RWPE2 (cell line): ENCODE measurements around the gene ADAMTS17.

Experiments
- ATAC-seq: fragments of 200-7000 bp; cut with Tn5 transposase; 3 replicates; pipeline ENCODE4 v1.9.1; 2021; ENCODE audit warnings: low read depth
- DNase-seq: peaks from one replicate; pipeline ENCODE4 v3.0.0-alpha.2; 2020; ENCODE audit warnings: low spot score
- H3K27ac ChIP-seq: fragments of 450-650 bp; 2 replicates; pipeline ENCODE4 v1.5.1; 2017; ENCODE audit warnings: mild to moderate bottlenecking; ENCODE audit not compliant: poor library complexity, severe bottlenecking
- H3K27me3 ChIP-seq: fragments of 250-450 bp; sonication (Bioruptor Pico); 2 replicates; pipeline ENCODE4 v1.5.1; 2021; ENCODE audit warnings: mild to moderate bottlenecking, moderate library complexity; ENCODE audit not compliant: insufficient read depth, poor library complexity, severe bottlenecking
- H3K36me3 ChIP-seq: fragments of 250-450 bp; sonication (Bioruptor Pico); 2 replicates; pipeline ENCODE4 v1.5.1; 2020; ENCODE audit warnings: low read depth, mild to moderate bottlenecking, moderate library complexity
- H3K4me1 ChIP-seq: fragments of 250-450 bp; sonication (Bioruptor Pico); 2 replicates; pipeline ENCODE4 v1.5.1; 2021; ENCODE audit warnings: mild to moderate bottlenecking, moderate library complexity; ENCODE audit not compliant: insufficient read depth, poor library complexity, severe bottlenecking
- H3K4me3 ChIP-seq: fragments of 250-450 bp; sonication (Bioruptor Pico); 2 replicates; pipeline ENCODE4 v1.5.1; 2021; ENCODE audit warnings: mild to moderate bottlenecking, moderate library complexity; ENCODE audit not compliant: severe bottlenecking
- H3K9me3 ChIP-seq: fragments of 250-450 bp; sonication (Bioruptor Pico); 2 replicates; pipeline ENCODE4 v1.5.1; 2021; ENCODE audit warnings: mild to moderate bottlenecking, moderate library complexity; ENCODE audit not compliant: severe bottlenecking
- TF ChIP-seq, protein P1 (sequence below): fragments of 450-650 bp; IDR thresholded peaks from one replicate; pipeline ENCODE4 v1.5.1; 2017; ENCODE audit warnings: mild to moderate bottlenecking, moderate library complexity; ENCODE audit not compliant: poor library complexity, severe bottlenecking

The ADAMTS17 gene

DNA sequence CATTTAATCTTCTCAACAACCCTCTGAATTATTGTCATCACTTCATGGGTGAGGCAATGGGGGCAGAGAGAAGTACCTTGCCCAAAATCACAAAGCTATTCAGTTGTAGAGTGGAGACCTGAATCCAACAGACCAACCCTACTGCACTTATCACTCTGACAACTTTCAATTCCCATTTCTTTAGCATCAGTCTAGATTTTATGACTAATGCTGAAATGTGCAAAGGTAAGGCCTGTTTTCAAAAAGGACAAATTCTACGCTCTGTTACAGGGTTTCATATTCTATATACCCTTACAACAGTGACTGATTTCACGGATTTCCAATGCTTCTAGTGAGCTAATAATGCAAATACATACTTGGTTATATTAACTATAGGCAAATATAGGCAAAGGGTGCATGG lies 286.0 kb downstream of the ADAMTS17 start:
- no peak for ATAC-seq

GRCh38 chr15:100054539-100054938 lies 287.2 kb downstream of the ADAMTS17 start:
- Histone ChIP-seq H3K4me1 (peaks cover 1% of the 10 kb centered on the region), H3K27me3 (no peaks in the 10 kb centered on the region), H3K36me3 (no peaks in the 10 kb centered on the region), H3K4me3 (no peak overlapping the region), H3K9me3 (no peaks in the 10 kb centered on the region), H3K27ac (no peak overlapping the region)
- DNase-seq (peak; percentile 38), ATAC-seq (no peak)
- TF ChIP-seq, protein P1, sequence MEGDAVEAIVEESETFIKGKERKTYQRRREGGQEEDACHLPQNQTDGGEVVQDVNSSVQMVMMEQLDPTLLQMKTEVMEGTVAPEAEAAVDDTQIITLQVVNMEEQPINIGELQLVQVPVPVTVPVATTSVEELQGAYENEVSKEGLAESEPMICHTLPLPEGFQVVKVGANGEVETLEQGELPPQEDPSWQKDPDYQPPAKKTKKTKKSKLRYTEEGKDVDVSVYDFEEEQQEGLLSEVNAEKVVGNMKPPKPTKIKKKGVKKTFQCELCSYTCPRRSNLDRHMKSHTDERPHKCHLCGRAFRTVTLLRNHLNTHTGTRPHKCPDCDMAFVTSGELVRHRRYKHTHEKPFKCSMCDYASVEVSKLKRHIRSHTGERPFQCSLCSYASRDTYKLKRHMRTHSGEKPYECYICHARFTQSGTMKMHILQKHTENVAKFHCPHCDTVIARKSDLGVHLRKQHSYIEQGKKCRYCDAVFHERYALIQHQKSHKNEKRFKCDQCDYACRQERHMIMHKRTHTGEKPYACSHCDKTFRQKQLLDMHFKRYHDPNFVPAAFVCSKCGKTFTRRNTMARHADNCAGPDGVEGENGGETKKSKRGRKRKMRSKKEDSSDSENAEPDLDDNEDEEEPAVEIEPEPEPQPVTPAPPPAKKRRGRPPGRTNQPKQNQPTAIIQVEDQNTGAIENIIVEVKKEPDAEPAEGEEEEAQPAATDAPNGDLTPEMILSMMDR = no peak

More for the DNA sequence above, 286.0 kb downstream of the ADAMTS17 start:
- Histone ChIP-seq H3K36me3 (no peaks in the 10 kb centered on the region), H3K27me3 (no peaks in the 10 kb centered on the region), H3K9me3 (no peaks in the 10 kb centered on the region), H3K27ac (no peak overlapping the region), H3K4me1 (peaks cover 14% of the 10 kb centered on the region), H3K4me3 (no peak overlapping the region)
- TF ChIP-seq, protein P1 = no peak
- DNase-seq = no peak

DNA sequence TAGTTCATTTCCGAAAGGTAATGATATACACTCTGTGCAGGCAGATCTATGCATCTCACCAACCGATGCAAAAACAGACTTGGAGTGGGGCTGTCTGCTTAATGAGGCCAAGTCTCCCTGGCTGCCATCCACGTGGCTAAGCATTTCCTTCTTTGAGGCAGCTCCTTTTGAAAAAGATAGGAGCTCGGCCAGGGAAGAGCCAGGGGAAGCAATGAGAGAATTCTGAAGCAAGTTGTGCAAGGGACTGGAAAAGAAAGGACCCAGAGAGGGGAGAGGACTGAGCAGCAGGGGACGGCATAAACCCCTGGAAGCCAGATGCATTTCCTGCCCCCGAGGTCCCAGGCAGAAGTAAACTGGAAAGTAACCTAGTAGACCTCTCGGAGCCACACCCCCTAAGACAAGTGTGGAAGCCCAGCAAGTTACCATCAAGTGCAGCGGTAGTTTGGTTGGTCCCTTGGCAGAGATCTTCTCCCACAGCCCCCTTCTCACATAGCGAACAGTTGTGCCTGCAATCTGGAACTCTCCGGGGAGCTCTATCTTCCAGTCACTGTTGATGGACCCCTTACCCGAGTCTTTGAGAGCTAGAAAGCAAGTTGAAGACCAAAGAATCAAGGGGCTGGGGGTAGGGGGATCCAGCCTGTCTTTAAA lies 288.2 kb downstream of the ADAMTS17 start:
- no peak for ATAC-seq
- no peak overlapping the region for H3K27ac ChIP-seq
- H3K36me3 ChIP-seq = no peaks in the 10 kb centered on the region
- DNase-seq = peak; percentile 46
- no peak overlapping the region for H3K4me3 ChIP-seq
- no peaks in the 10 kb centered on the region for H3K27me3 ChIP-seq
- TF ChIP-seq, protein P1 = no peak
- no peaks in the 10 kb centered on the region for H3K4me1 ChIP-seq
- no peaks in the 10 kb centered on the region for H3K9me3 ChIP-seq

- TF ChIP-seq, protein P1 = no peak
- Histone ChIP-seq H3K4me1 (no peaks in the 10 kb centered on the region), H3K4me3 (no peak overlapping the region), H3K9me3 (no peaks in the 10 kb centered on the region), H3K36me3 (no peaks in the 10 kb centered on the region), H3K27ac (no peak overlapping the region), H3K27me3 (no peaks in the 10 kb centered on the region)
- DNase-seq = peak; percentile 48
- no peak for ATAC-seq
Measured at GRCh38 chr15:100052716-100053473, 288.9 kb downstream of the ADAMTS17 start.
